Psoas muscle (tissue), 8 donors: Measurements from ENCODE around the gene KEL. TPM values are rescaled to one million over a fixed set of nuclear protein-coding genes. Genes with fewer than 3 reads are reported as not detected.

Source experiments
- ATAC-seq, 4 donors: fragments of 200-7000 bp; cut with Tn5 transposase; one replicate each; pipeline ENCODE4 v1.9.1; 2020; ENCODE audit warnings: moderate library complexity in 3 of 4, mild to moderate bottlenecking in 2 of 4
- DNase-seq, 2 donors: peaks; one replicate each; pipeline ENCODE4 v3.0.0-alpha.2; 2020
- H3K27ac ChIP-seq: fragments of 200-600 bp; one replicate; pipeline ENCODE4 v1.8.0; 2022
- H3K27me3 ChIP-seq, 3 donors: fragments of 200-600 bp in 1 of 3; one replicate each; pipeline versions ENCODE4 v1.6.1 to v1.8.0; 2013 to 2022; ENCODE audit warnings: low read length in 2 of 3, mild to moderate bottlenecking in 2 of 3, moderate library complexity in 1 of 3; ENCODE audit not compliant: insufficient read depth in 3 of 3
- H3K36me3 ChIP-seq, 2 donors: fragments of 200-600 bp in 1 of 2; one replicate each; pipeline versions ENCODE4 v1.6.1 to v1.8.0; 2013 to 2022; ENCODE audit warnings: low read depth in 1 of 2, mild to moderate bottlenecking in 1 of 2, moderate library complexity in 1 of 2; ENCODE audit not compliant: insufficient read depth in 1 of 2
- H3K4me1 ChIP-seq: fragments of 200-600 bp; one replicate; pipeline ENCODE4 v1.8.0; 2022
- H3K4me3 ChIP-seq: fragments of 200-600 bp; one replicate; pipeline ENCODE4 v1.8.0; 2022; ENCODE audit warnings: mild to moderate bottlenecking
- H3K9me3 ChIP-seq: fragments of 200-600 bp; one replicate; pipeline ENCODE4 v1.8.0; 2022
- CTCF ChIP-seq: fragments of 200-600 bp; IDR thresholded peaks from one replicate; pipeline ENCODE4 v1.8.0; 2022; ENCODE audit warnings: antibody characterized with exemption
- WGBS, 3 donors: extraction: QIAGEN DNeasy Blood & Tissue Kit; methylation state at CpG; one replicate each; pipeline versions ENCODE4 v1.1.6 to v1.1.7; 2013; 5-methylcytosine and 5-hydroxymethylcytosine counted together
- intact Hi-C, 2 donors: fragments of 100-400 bp; cut with DNase I; formaldehyde crosslinking; loops; one replicate each; pipeline versions ENCODE4 v1.11.0 to v1.14.2; 2022
- polyA plus RNA-seq, 3 donors: library from polyadenylated mRNA; stranded (reverse); fragments of 200-250 nt; gene quantifications; one replicate each; pipeline ENCODE4 v1.2.3, GENCODE V29; 2013
- total RNA-seq, 4 donors: library from RNA; stranded (reverse); fragmentation: NEBNext Ultra II Directional in 2 of 4; extraction: Animal tissue kit (Norgen Biotek cat#: 25700) in 2 of 4; gene quantifications; one replicate each; pipeline versions ENCODE4 v1.2.1 to v1.2.4, GENCODE V29; 2021 to 2023
- donor health status: healthy with polysubstance abuse.
- donor health status: DM: no; HTN: no; CAD: no; lungs with moderate emphysema.
- donor health status: Bipolar disorder and iron deficiency.
- donor health status: healthy.
- donor health status: DM: yes; HTN: yes; CAD: no.
- donor health status: DM: no; HTN: no; CAD: no.
- donor health status: DM: no; HTN: no; CAD: no.
- donor health status: DM: yes; HTN: yes; CAD: no.

Gene KEL
- total and polyA plus RNA-seq, 7 donors = 0.01 to 0.69 (median 0.30) TPM; not detected in 2

GRCh38 chr7:142943706-142944268 is 18.4 kb downstream of the KEL start:
- Histone ChIP-seq H3K9me3 (no peaks in the 10 kb centered on the region), H3K27ac (no peak overlapping the region), H3K4me1 (no peaks in the 10 kb centered on the region), H3K36me3 (no peaks in the 10 kb centered on the region), H3K4me3 (no peak overlapping the region), H3K27me3 (peaks cover 0 to 2% (median 0%) of the 10 kb centered on the region in 3 donors)
- 76 to 80% (median 80%) methylated on average over 7 of the region's 7 CpGs for WGBS, 3 donors
- no peak for DNase-seq
- ATAC-seq = no peak
- intact Hi-C loops = no loop called here
- no peak for TF ChIP-seq CTCF

GRCh38 chr7:142942746-142943145 is 19.4 kb downstream of the KEL start:
- intact Hi-C loops = no loop called here
- H3K27ac ChIP-seq = no peak overlapping the region
- H3K27me3 ChIP-seq = peaks cover 0 to 2% (median 0%) of the 10 kb centered on the region in 3 donors
- H3K4me1 ChIP-seq = no peaks in the 10 kb centered on the region
- ATAC-seq (no peak), DNase-seq (no peak)
- 92 to 94% (median 93%) methylated on average over 6 of the region's 6 CpGs for WGBS, 3 donors
- no peak for TF ChIP-seq CTCF
- no peaks in the 10 kb centered on the region for H3K9me3 ChIP-seq
- no peak overlapping the region for H3K4me3 ChIP-seq
- no peaks in the 10 kb centered on the region for H3K36me3 ChIP-seq

GRCh38 chr7:142941541-142941940 is 20.6 kb downstream of the KEL start:
- no peaks in the 10 kb centered on the region for H3K4me1 ChIP-seq
- no peaks in the 10 kb centered on the region for H3K36me3 ChIP-seq
- ATAC-seq (no peak), DNase-seq (no peak)
- H3K27ac ChIP-seq = no peak overlapping the region
- H3K27me3 ChIP-seq = peaks cover 0 to 2% (median 0%) of the 10 kb centered on the region in 3 donors
- intact Hi-C loops = no loop called here
- TF ChIP-seq CTCF = no peak
- no peaks in the 10 kb centered on the region for H3K9me3 ChIP-seq
- no peak overlapping the region for H3K4me3 ChIP-seq
- 92 to 95% (median 93%) methylated on average over 7 of the region's 7 CpGs for WGBS, 3 donors

- 63 to 69% (median 67%) methylated on average over 10 of the region's 10 CpGs for WGBS, 3 donors
- Histone ChIP-seq H3K4me3 (no peak overlapping the region), H3K4me1 (no peaks in the 10 kb centered on the region), H3K27me3 (peaks cover 0 to 2% (median 0%) of the 10 kb centered on the region in 3 donors), H3K9me3 (no peaks in the 10 kb centered on the region), H3K36me3 (no peaks in the 10 kb centered on the region), H3K27ac (no peak overlapping the region)
- no peak for TF ChIP-seq CTCF
- no peak for ATAC-seq
- intact Hi-C loops = no loop called here
- no peak for DNase-seq
Observed at GRCh38 chr7:142940966-142941535, 21.1 kb downstream of the KEL start.
